WERI-Rb-1 (cell line): ENCODE data around the gene ST3GAL4.

Experiments used
- DNase-seq: peaks from one replicate; pipeline ENCODE4 v3.0.0-alpha.2; 2020
- H3K27ac ChIP-seq: fragments of 250-450 bp; sonication (Bioruptor Pico); 2 replicates; pipeline ENCODE4 v1.5.1; 2020; ENCODE audit warnings: mild to moderate bottlenecking, moderate library complexity
- H3K27me3 ChIP-seq: fragments of 250-450 bp; sonication (Bioruptor Pico); 2 replicates; pipeline ENCODE4 v1.5.1; 2021; ENCODE audit warnings: mild to moderate bottlenecking, low read depth, moderate library complexity; ENCODE audit not compliant: insufficient read depth, severe bottlenecking
- H3K36me3 ChIP-seq: fragments of 250-450 bp; sonication (Bioruptor Pico); 2 replicates; pipeline ENCODE4 v1.5.1; 2020; ENCODE audit warnings: mild to moderate bottlenecking, moderate library complexity
- H3K4me3 ChIP-seq: 2 replicates; pipeline ENCODE4 v1.5.1; 2011; ENCODE audit warnings: low read depth, mild to moderate bottlenecking, control low read depth, low read length
- H3K9me3 ChIP-seq: fragments of 250-450 bp; sonication (Bioruptor Pico); 2 replicates; pipeline ENCODE4 v1.5.1; 2021; ENCODE audit warnings: mild to moderate bottlenecking, moderate library complexity; ENCODE audit not compliant: severe bottlenecking
- TF ChIP-seq, protein P1 (sequence below): IDR thresholded peaks from 2 replicates; pipeline ENCODE4 v1.5.1; 2011; ENCODE audit warnings: low read depth, mild to moderate bottlenecking, control low read depth, inconsistent platforms, low read length

Gene ST3GAL4

DNA sequence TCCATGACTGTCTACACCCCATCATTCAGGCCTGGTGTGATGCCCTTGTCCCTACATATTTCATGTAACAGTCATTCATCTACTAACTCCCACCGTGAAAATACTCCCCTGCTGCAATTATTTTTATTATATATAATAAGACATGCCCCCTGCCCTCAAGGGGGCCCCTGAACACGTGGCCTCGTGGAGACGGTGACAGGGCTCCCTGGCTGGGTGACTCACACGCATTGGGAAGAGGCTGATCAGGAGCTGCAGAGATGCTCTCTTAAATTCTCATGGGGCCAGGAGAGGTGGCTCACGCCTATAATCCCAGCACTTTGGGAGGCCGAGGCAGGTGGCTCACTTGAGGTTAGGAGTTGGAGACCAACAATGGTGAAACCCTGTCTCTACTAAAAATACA lies 88.6 kb downstream of the ST3GAL4 start:
- DNase-seq, result no peak
- Histone ChIP-seq H3K27me3 (no peaks in the 10 kb centered on the region), H3K36me3 (no peaks in the 10 kb centered on the region), H3K27ac (no peak overlapping the region), H3K9me3 (no peaks in the 10 kb centered on the region), H3K4me3 (no peak overlapping the region)
- TF ChIP-seq, protein P1, sequence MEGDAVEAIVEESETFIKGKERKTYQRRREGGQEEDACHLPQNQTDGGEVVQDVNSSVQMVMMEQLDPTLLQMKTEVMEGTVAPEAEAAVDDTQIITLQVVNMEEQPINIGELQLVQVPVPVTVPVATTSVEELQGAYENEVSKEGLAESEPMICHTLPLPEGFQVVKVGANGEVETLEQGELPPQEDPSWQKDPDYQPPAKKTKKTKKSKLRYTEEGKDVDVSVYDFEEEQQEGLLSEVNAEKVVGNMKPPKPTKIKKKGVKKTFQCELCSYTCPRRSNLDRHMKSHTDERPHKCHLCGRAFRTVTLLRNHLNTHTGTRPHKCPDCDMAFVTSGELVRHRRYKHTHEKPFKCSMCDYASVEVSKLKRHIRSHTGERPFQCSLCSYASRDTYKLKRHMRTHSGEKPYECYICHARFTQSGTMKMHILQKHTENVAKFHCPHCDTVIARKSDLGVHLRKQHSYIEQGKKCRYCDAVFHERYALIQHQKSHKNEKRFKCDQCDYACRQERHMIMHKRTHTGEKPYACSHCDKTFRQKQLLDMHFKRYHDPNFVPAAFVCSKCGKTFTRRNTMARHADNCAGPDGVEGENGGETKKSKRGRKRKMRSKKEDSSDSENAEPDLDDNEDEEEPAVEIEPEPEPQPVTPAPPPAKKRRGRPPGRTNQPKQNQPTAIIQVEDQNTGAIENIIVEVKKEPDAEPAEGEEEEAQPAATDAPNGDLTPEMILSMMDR, result no peak

DNA sequence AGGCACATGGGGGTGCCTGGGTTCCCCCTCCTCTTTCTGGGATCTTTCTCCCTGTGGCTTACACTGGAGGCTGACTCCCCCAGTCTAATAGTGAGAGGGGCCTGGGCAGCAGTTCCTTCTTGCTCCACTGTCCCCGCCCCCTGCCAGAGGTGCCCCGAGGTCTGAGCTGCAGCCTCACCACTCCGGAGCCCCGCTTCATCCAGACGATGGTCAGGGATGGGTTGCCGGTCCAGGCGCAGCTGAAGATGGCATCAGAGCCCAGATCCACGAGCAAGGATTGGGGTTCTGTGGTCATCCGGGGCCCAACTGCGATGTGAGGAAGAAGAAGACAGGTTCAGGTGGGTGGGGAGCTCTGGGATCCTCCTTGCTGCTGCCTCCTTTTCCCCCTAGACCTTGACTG lies 91.1 kb downstream of the ST3GAL4 start:
- no peaks in the 10 kb centered on the region for H3K36me3 ChIP-seq
- H3K27ac ChIP-seq, result no peak overlapping the region
- H3K4me3 ChIP-seq, result no peak overlapping the region
- H3K9me3 ChIP-seq, result no peaks in the 10 kb centered on the region
- TF ChIP-seq, protein P1, result no peak
- no peaks in the 10 kb centered on the region for H3K27me3 ChIP-seq
- DNase-seq, result no peak

DNA sequence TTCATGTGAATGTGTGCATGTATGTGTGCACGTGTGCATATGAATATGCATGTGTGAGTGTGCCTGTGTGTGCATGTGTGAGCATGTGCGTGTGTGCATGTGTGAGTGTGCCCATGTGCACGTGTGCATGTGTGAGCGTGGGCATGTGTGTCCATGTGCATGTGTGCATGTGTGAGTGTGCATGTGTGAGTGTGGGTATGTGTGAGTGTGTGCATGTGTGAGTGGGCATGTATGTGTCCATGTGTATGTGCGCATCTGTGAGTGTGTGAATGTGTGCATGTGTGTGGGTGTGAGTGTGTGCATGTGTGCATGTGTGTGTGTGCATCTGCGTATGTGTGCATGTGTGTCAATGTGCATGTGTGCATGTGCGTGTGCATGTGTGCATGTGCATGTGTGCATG lies 94.7 kb downstream of the ST3GAL4 start:
- TF ChIP-seq, protein P1, result no peak
- DNase-seq, result no peak
- no peaks in the 10 kb centered on the region for H3K36me3 ChIP-seq

GRCh38 chr11:126450806-126451205 lies 95.3 kb downstream of the ST3GAL4 start:
- H3K27ac ChIP-seq, result no peak overlapping the region
- H3K27me3 ChIP-seq, result no peaks in the 10 kb centered on the region
- no peak overlapping the region for H3K4me3 ChIP-seq
- TF ChIP-seq, protein P1, result no peak
- H3K9me3 ChIP-seq, result no peaks in the 10 kb centered on the region
- DNase-seq, result no peak
- H3K36me3 ChIP-seq, result no peaks in the 10 kb centered on the region

More for the DNA sequence above, 94.7 kb downstream of the ST3GAL4 start:
- Histone ChIP-seq H3K9me3 (no peaks in the 10 kb centered on the region), H3K4me3 (no peak overlapping the region), H3K27ac (no peak overlapping the region), H3K27me3 (no peaks in the 10 kb centered on the region)

DNA sequence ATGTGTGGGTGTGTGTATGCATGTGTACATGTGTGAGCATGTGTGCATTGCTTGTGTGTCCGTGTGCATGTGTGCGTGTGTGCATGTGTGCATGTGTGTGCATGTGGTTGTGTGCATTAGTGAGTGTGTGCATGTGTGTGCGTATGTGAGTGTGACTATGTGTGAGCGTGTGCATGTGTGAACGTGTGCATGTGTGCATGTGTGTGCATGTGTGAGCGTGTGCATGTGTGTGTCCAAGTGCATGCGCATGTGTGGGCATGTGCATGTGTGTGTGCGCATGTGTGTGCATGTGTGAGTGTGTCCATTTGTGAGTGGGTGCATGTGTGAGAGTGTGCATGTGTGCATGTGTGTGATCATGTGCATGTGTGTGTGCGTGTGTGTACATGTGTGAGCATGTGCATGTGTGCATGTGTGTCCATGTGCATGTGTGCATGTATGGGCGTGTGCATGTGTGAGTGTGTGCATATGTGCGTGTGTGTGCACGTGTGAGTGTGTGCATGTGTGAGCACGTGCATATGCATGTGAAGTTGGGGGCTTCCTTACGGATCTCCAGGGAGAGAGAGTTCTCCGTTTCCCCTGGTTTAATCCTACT lies 95.8 kb downstream of the ST3GAL4 start:
- DNase-seq, result no peak
- no peaks in the 10 kb centered on the region for H3K9me3 ChIP-seq
- no peak overlapping the region for H3K4me3 ChIP-seq
- no peaks in the 10 kb centered on the region for H3K36me3 ChIP-seq
- TF ChIP-seq, protein P1, result no peak
- H3K27ac ChIP-seq, result no peak overlapping the region
- H3K27me3 ChIP-seq, result no peaks in the 10 kb centered on the region
